Measurements from ENCODE around the gene WBP2NL.

DNA sequence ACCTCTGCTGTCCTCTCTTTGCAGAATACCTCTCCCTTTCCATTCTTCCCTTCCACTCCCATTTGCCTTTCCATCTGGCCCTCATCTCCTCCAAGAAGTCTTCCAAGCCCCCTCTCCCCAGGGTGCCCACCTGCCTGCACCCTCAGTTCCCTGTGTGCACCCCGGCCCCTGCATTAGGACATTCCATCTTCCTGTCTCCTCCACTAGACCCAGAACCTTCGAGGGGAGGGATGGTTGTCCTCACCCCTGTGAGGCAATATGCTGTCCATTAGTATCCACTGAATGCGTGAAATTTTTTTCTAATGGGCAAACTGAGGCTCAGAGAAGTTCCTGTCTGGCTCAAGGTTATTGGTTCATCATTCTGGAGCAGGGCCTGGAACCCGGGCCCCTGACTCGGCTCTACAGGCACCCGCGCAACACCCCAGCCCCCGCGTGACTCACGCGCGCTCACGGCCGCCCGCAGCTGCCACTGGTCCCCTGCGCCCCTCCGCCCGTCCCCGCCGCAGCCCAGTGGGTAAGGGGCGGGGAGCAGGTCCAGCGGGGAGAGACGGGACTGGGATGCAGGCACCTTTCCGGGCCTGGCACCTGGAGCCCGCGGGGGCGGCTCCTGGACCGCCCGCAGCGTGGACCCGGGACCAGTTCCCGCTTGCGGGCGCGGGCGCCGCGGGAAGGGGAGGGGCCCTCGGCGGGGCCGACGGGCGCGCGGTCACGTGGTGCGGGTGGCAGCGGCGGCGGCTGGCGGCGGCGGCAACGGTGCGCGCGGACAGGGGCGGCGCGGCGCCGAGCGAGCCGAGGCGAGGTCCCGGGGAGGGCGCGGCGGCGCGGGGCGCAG lies 22.3 kb upstream of the WBP2NL start:
- no peak for TF ChIP-seq CTCF (IDR thresholded peaks at IDR 0.05)
- no peak for TF ChIP-seq POLR2A (IDR thresholded peaks at IDR 0.05)
